ENCODE measurements around the gene PBX1. TPM values are rescaled to one million over a fixed set of nuclear protein-coding genes. Genes with fewer than 3 reads are reported as not detected.

PBX1 gene
- total RNA-seq, 1 donor from 2014 or later, result 29.7 TPM

GRCh38 chr1:164640686-164641352 is 81.8 kb downstream of the PBX1 start:
- H3K27me3 Mint-ChIP-seq (ENCODE audit: unreplicated experiment), result no peaks in the 10 kb centered on the region
- no peak for TF ChIP-seq CTCF (IDR thresholded peaks at IDR 0.05)
- no peak for DNase-seq (ENCODE audit: extremely low spot score, unreplicated experiment)
- peaks cover 7% of the 10 kb centered on the region for H3K4me1 Mint-ChIP-seq (ENCODE audit: unreplicated experiment)
- no peaks in the 10 kb centered on the region for H3K9me3 Mint-ChIP-seq (ENCODE audit: unreplicated experiment)
- no peak overlapping the region for H3K4me3 Mint-ChIP-seq (ENCODE audit: unreplicated experiment)
- H3K36me3 Mint-ChIP-seq (ENCODE audit: unreplicated experiment), result peaks cover 2% of the 10 kb centered on the region
- H3K27ac Mint-ChIP-seq (ENCODE audit: unreplicated experiment), result no peak overlapping the region

- Mint-ChIP-seq H3K27me3 (ENCODE audit: unreplicated experiment) (no peaks in the 10 kb centered on the region), H3K9me3 (ENCODE audit: unreplicated experiment) (no peaks in the 10 kb centered on the region), H3K4me1 (ENCODE audit: unreplicated experiment) (peaks cover 7% of the 10 kb centered on the region), H3K4me3 (ENCODE audit: unreplicated experiment) (no peak overlapping the region), H3K27ac (ENCODE audit: unreplicated experiment) (no peak overlapping the region), H3K36me3 (ENCODE audit: unreplicated experiment) (peaks cover 2% of the 10 kb centered on the region)
- DNase-seq (ENCODE audit: extremely low spot score, unreplicated experiment), result no peak
- no peak for TF ChIP-seq CTCF (IDR thresholded peaks at IDR 0.05)
Measured at GRCh38 chr1:164641353-164641730, 82.4 kb downstream of the PBX1 start.

GRCh38 chr1:164643018-164643417 is 84.0 kb downstream of the PBX1 start:
- H3K4me1 Mint-ChIP-seq (ENCODE audit: unreplicated experiment), result peaks cover 3% of the 10 kb centered on the region
- DNase-seq (ENCODE audit: extremely low spot score, unreplicated experiment), result no peak
- H3K27ac Mint-ChIP-seq (ENCODE audit: unreplicated experiment), result no peak overlapping the region
- H3K9me3 Mint-ChIP-seq (ENCODE audit: unreplicated experiment), result no peaks in the 10 kb centered on the region
- no peak overlapping the region for H3K4me3 Mint-ChIP-seq (ENCODE audit: unreplicated experiment)
- H3K27me3 Mint-ChIP-seq (ENCODE audit: unreplicated experiment), result no peaks in the 10 kb centered on the region
- peaks cover 2% of the 10 kb centered on the region for H3K36me3 Mint-ChIP-seq (ENCODE audit: unreplicated experiment)
- TF ChIP-seq CTCF (IDR thresholded peaks at IDR 0.05), result no peak

- H3K36me3 Mint-ChIP-seq (ENCODE audit: unreplicated experiment), result peaks cover 2% of the 10 kb centered on the region
- no peak overlapping the region for H3K27ac Mint-ChIP-seq (ENCODE audit: unreplicated experiment)
- H3K4me3 Mint-ChIP-seq (ENCODE audit: unreplicated experiment), result no peak overlapping the region
- H3K27me3 Mint-ChIP-seq (ENCODE audit: unreplicated experiment), result no peaks in the 10 kb centered on the region
- no peak for DNase-seq (ENCODE audit: extremely low spot score, unreplicated experiment)
- peaks cover 8% of the 10 kb centered on the region for H3K4me1 Mint-ChIP-seq (ENCODE audit: unreplicated experiment)
- no peak for TF ChIP-seq CTCF (IDR thresholded peaks at IDR 0.05)
- no peaks in the 10 kb centered on the region for H3K9me3 Mint-ChIP-seq (ENCODE audit: unreplicated experiment)
Measured at GRCh38 chr1:164644268-164644667, 85.3 kb downstream of the PBX1 start.

- H3K27me3 Mint-ChIP-seq (ENCODE audit: unreplicated experiment), result no peaks in the 10 kb centered on the region
- TF ChIP-seq CTCF (IDR thresholded peaks at IDR 0.05), result no peak
- H3K4me3 Mint-ChIP-seq (ENCODE audit: unreplicated experiment), result no peak overlapping the region
- DNase-seq (ENCODE audit: extremely low spot score, unreplicated experiment), result no peak
- H3K36me3 Mint-ChIP-seq (ENCODE audit: unreplicated experiment), result peaks cover 2% of the 10 kb centered on the region
- H3K4me1 Mint-ChIP-seq (ENCODE audit: unreplicated experiment), result peaks cover 12% of the 10 kb centered on the region
- no peaks in the 10 kb centered on the region for H3K9me3 Mint-ChIP-seq (ENCODE audit: unreplicated experiment)
- H3K27ac Mint-ChIP-seq (ENCODE audit: unreplicated experiment), result no peak overlapping the region
Measured at GRCh38 chr1:164644774-164645644, 86.0 kb downstream of the PBX1 start.

Measured in osteocyte (in vitro differentiated cells).